Adipocyte (in vitro differentiated cells): ENCODE measurements around the gene AKAP9.

Experiments
- DNase-seq: peaks from one replicate; pipeline ENCODE4 v3.0.0-alpha.2; 2015; ENCODE audit warnings: low read depth
- H3K27me3 ChIP-seq: replicated peaks from 2 replicates; pipeline ENCODE4 v1.7.0; 2013; ENCODE audit warnings: mild to moderate bottlenecking, low read length, moderate library complexity; ENCODE audit not compliant: control insufficient read depth, insufficient read depth
- H3K36me3 ChIP-seq: 2 replicates; pipeline ENCODE4 v1.7.0; 2013; ENCODE audit warnings: low read length, mild to moderate bottlenecking, moderate library complexity; ENCODE audit not compliant: control insufficient read depth, insufficient read depth, severe bottlenecking
- H3K4me1 ChIP-seq: 2 replicates; pipeline ENCODE4 v1.7.0; 2013; ENCODE audit warnings: mild to moderate bottlenecking, low read length, moderate library complexity; ENCODE audit not compliant: control insufficient read depth, insufficient read depth
- H3K4me3 ChIP-seq: 2 replicates; pipeline ENCODE4 v1.7.0; 2013; ENCODE audit warnings: mild to moderate bottlenecking, low read length, moderate library complexity
- H3K9ac ChIP-seq: 2 replicates; pipeline ENCODE4 v1.7.0; 2013; ENCODE audit warnings: mild to moderate bottlenecking, low read length, moderate library complexity
- H3K9me3 ChIP-seq: 2 replicates; pipeline ENCODE4 v1.7.0; 2013; ENCODE audit warnings: mild to moderate bottlenecking, low read length, moderate library complexity; ENCODE audit not compliant: control insufficient read depth

AKAP9 gene

DNA sequence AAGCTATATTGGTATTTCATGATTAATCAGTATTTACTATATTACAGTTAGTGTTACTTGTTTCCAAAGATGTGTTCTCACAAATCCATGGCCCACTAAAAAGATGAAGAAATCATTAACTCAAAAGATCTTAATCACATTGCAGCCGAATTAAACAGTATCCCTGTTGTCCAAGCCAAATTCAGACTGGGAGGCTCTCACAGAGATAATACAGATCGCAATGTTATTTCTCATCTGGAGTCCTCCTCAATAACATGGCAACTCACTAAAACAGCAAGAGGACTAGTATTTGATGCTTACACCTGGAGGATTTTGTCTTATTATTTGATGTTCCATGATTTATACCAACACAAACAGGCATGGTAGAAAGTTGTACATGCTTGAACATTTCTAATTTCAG lies 170.2 kb downstream of the AKAP9 start:
- H3K9ac ChIP-seq: no peak overlapping the region
- DNase-seq: no peak
- H3K36me3 ChIP-seq: peaks cover 91% of the 10 kb centered on the region
- no peaks in the 10 kb centered on the region for H3K9me3 ChIP-seq
- no peak overlapping the region for H3K4me3 ChIP-seq
- H3K4me1 ChIP-seq: no peaks in the 10 kb centered on the region
- H3K27me3 ChIP-seq: no peaks in the 10 kb centered on the region

DNA sequence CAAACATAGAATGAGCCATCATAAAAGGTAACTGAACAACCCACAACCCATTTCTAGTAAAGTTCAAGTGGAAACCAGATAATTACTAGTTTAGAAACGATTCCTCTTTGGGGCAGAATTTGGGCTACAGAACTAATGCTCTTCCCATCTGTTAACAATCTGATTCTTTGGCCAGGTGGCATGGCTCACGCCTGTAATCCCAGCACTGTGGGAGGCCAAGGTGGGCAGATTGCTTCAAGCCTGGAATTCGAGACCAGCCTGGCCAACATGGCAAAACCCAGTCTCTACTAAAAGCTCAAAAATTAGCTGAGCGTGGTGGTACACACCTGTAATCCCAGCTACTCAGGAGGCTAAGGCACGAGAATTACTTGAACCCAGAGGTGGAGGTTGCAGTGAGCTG lies 175.2 kb downstream of the AKAP9 start:
- peaks cover 84% of the 10 kb centered on the region for H3K36me3 ChIP-seq
- H3K9me3 ChIP-seq: no peaks in the 10 kb centered on the region
- DNase-seq: no peak
- no peak overlapping the region for H3K9ac ChIP-seq
- H3K4me3 ChIP-seq: no peak overlapping the region
- H3K4me1 ChIP-seq: no peaks in the 10 kb centered on the region
- no peaks in the 10 kb centered on the region for H3K27me3 ChIP-seq

DNA sequence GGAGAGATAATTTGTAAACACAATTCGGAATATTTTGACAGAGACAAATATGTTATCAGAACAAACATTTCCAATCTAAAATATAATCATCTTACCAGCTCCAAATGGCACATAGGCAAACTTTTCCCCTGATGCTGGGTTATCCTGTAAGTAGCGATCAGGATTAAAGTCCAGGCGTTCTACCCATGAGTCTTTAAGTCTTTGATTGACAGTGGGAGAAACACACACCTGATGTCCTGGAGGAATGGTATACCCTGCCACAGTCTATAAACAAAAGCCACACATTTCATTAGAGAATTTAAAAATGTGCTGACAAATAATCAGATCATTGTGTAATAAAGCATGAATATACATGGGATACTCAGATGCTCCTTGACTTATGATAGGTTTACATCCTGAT lies 176.3 kb downstream of the AKAP9 start:
- no peak overlapping the region for H3K4me3 ChIP-seq
- peaks cover 5% of the 10 kb centered on the region for H3K9me3 ChIP-seq
- no peak overlapping the region for H3K9ac ChIP-seq
- H3K27me3 ChIP-seq: no peaks in the 10 kb centered on the region
- DNase-seq: no peak
- H3K36me3 ChIP-seq: peaks cover 84% of the 10 kb centered on the region
- H3K4me1 ChIP-seq: no peaks in the 10 kb centered on the region

DNA sequence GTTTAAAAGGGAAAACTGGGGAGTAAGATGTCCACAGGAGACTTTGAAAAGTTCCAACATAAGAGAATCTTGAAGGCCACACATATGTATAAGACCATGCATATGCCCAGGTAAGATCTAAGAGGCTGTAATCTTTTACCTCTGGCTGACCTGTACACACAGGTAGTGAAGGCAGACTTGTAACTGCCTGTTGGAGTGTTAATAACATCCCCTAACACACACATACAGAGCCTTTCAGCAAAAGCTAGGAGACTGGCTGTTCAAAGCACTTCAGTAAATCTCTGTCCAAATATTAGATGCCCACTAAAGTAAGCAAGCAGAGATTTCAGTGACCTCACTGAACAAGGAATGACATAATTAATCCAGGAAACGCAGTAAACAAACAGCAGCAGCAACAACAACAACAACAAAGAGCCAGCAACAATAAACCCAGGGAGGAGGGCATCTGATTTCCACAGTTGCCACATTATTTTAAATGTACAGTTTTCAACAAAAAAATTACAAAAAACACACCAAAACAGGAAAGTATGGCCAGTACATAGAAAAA lies 178.6 kb downstream of the AKAP9 start:
- DNase-seq: no peak
- Histone ChIP-seq H3K27me3 (no peaks in the 10 kb centered on the region), H3K9ac (no peak overlapping the region), H3K4me1 (no peaks in the 10 kb centered on the region), H3K4me3 (no peak overlapping the region), H3K36me3 (peaks cover 90% of the 10 kb centered on the region), H3K9me3 (peaks cover 7% of the 10 kb centered on the region)

DNA sequence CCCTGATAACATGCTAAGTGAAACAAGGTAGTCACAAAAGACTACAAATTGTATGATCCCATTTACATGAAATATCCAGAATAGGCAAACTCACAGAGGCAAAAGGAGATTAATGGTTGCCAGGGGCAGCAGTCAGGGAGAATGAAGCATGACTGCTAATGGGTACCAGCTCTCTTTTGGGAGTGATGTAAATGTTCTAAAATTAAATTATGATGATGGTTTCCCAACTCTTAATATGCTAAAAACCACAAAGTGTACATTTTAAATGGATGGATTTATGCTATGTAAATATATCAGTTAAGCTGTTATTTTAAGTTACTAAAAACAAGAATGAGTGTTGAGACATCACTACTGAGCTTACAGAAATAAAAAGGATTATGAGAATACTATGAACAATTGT lies 181.0 kb downstream of the AKAP9 start:
- Histone ChIP-seq H3K36me3 (peaks cover 89% of the 10 kb centered on the region), H3K27me3 (no peaks in the 10 kb centered on the region), H3K4me3 (no peak overlapping the region), H3K9ac (no peak overlapping the region), H3K4me1 (no peaks in the 10 kb centered on the region), H3K9me3 (peaks cover 7% of the 10 kb centered on the region)
- no peak for DNase-seq

DNA sequence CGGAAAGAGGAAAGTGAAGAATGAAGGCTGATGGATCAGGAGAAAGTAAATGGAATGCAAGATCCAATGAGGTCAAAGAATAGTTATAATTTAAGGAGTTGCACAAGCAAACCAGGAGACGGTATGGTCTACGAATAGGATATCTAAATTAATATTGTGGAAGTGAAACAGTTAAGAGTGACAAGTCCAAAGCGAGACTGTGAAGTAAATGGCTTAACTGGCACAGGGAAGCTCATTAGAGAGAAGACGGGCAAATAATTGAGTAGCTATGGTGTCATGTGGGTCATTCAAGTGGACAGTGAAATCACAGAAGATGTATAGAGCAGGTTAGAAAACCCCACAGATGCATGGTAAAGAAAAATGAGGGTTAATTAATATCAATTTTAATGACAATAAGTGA lies 190.4 kb downstream of the AKAP9 start:
- Histone ChIP-seq H3K36me3 (peaks cover 54% of the 10 kb centered on the region), H3K9ac (no peak overlapping the region), H3K9me3 (no peaks in the 10 kb centered on the region), H3K27me3 (no peaks in the 10 kb centered on the region), H3K4me3 (peak overlapping the region; percentile 86), H3K4me1 (peaks cover 25% of the 10 kb centered on the region)
- DNase-seq: no peak

DNA sequence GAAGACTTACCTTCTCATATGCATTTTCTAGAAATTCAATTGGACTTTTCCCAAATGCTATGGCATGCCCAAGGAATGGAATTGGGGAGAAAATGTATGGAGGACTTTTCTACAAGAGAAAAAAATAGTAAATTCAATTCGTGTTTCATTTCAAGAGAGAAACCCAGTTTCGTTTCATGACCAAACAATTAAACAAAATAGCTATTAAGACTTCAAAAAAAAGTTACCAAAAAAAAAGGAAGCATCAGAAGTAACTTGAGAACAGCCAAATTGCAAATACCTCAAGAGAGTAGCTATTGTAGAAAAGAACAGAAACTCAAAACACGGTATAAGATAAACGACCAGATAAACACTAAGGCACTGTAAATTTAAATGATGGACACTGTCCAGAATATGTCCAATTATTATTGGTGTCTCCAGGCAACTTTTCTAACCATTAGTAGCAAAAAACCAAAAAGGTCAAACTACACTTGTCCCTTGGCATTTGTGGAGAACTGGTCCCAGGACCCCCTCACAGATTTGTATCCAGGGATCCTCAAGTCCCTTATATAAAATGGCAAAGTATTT lies 191.2 kb downstream of the AKAP9 start:
- peak; percentile 9 for DNase-seq
- Histone ChIP-seq H3K36me3 (peaks cover 46% of the 10 kb centered on the region), H3K27me3 (no peaks in the 10 kb centered on the region), H3K4me1 (peaks cover 25% of the 10 kb centered on the region), H3K9ac (no peak overlapping the region), H3K4me3 (peak overlapping the region; percentile 86), H3K9me3 (no peaks in the 10 kb centered on the region)

DNA sequence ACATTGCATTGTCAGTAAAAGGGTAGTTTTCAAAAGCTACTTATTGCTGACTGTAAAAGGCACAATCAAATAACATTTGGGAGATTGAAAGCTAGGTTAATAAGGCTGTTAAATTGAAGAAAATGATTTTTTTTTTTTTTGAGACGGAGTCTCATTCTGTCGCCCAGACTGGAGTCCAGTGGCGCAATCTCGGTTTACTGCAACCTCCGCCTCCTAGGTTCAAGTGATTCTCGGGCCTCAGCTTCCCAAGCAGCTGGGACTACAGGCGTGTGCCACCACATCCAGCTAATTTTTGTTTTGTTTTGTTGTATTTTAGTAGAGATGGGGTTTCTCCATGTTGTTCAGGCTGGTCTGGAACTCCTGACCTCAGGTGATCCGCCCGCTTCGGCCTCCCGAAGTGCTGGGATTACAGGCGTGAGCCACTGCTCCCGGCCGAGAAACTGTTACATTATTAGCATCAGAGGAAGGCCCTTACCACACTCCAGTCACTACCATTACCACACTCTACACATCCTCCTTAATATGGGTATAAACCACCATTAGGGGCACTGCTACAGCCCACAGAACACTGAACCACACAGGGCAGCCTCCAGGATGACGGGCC lies 192.6 kb downstream of the AKAP9 start:
- Histone ChIP-seq H3K36me3 (peaks cover 32% of the 10 kb centered on the region), H3K9me3 (no peaks in the 10 kb centered on the region), H3K9ac (peak overlapping the region; percentile 94), H3K27me3 (no peaks in the 10 kb centered on the region), H3K4me1 (peaks cover 25% of the 10 kb centered on the region), H3K4me3 (peak overlapping the region; percentile 86)
- DNase-seq: no peak

DNA sequence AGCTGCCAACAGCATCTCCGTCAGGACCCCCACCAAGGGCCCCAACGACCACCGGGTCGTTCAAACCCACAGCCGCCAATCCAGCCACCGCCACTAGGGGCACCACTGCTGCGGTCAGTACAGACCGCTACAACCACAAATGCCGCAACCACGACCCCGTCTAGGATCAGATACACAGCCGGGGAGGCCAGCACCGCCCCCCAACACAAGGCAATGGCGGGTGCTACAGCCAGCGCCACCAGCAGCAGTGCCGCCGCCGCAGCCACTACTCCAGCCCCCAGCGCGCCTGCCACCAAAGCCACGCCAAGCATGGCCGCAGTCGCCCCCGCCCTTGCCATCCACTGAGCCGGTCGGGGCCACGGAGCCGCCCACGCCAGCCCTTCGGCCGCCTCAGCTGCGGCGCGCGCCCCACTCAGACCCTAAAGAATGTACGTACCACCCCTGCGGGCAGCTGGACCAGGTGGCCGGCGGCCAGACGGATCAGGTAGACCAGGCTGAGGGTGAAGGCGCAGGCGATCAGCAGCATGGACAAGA lies 193.1 kb downstream of the AKAP9 start:
- Histone ChIP-seq H3K36me3 (peaks cover 27% of the 10 kb centered on the region), H3K4me1 (peaks cover 25% of the 10 kb centered on the region), H3K9ac (peak overlapping the region; percentile 94), H3K27me3 (no peaks in the 10 kb centered on the region), H3K4me3 (peak overlapping the region; percentile 86), H3K9me3 (no peaks in the 10 kb centered on the region)
- DNase-seq: peak; percentile 86

DNA sequence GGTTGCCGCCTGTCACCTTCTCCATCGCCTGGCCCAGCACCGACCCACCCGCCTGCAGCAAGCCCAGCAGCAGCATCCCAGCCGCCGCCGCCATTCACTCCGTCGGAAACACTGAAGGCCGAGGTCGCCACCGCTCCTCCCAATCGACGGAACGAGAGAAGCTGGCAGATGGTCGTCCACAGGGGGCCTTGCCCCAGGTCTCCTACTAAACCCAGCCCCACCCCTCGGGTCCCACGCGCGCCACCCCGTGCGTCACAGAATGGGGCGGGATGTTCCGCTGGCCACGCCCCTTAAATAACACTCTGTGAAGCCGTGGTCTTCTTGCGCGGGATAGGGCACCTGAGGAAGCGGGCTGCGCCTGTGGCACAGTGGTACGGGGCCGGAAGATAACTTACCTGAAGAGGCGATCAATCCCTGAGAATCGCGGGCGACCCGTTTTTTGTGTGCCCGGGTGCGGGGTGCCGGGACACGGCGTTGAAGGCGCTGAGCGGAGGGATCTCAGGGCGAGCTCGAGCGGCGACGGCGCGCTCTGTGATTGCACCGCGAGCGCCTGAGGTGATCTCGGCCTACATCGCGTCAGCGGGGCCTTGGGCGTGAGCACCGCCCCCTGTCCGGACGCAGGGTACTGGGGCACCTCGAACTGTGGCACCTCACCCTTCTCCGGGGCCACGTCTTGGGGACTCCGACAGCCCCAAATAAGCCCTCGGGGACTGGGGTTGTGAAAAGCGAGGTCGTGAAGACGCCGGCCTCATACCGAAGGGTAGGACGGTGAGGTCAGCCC lies 193.8 kb downstream of the AKAP9 start, which contains the start of gene CYP51A1:
Gene CYP51A1, minus strand, starts transcription at position 207 of the 781 bp plus-strand sequence. Its CDS starts 113 bp downstream, at position 94.
- Histone ChIP-seq H3K27me3 (no peaks in the 10 kb centered on the region), H3K36me3 (peaks cover 20% of the 10 kb centered on the region), H3K4me1 (peaks cover 25% of the 10 kb centered on the region), H3K9ac (peak within 1 kb of the TSS; percentile 94), H3K4me3 (peak within 1 kb of the TSS; percentile 86), H3K9me3 (no peaks in the 10 kb centered on the region)
- peak; percentile 97 for DNase-seq
